GM18499 (cell line): Measurements from ENCODE around the gene COPE.

Experiments used
- ATAC-seq: cut with Tn5 transposase; IDR thresholded peaks from one replicate; pipeline ENCODE4 v1.9.1; 2021; ENCODE audit warnings: moderate number of reproducible peaks; ENCODE audit not compliant: insufficient read depth, unreplicated experiment

COPE gene

DNA sequence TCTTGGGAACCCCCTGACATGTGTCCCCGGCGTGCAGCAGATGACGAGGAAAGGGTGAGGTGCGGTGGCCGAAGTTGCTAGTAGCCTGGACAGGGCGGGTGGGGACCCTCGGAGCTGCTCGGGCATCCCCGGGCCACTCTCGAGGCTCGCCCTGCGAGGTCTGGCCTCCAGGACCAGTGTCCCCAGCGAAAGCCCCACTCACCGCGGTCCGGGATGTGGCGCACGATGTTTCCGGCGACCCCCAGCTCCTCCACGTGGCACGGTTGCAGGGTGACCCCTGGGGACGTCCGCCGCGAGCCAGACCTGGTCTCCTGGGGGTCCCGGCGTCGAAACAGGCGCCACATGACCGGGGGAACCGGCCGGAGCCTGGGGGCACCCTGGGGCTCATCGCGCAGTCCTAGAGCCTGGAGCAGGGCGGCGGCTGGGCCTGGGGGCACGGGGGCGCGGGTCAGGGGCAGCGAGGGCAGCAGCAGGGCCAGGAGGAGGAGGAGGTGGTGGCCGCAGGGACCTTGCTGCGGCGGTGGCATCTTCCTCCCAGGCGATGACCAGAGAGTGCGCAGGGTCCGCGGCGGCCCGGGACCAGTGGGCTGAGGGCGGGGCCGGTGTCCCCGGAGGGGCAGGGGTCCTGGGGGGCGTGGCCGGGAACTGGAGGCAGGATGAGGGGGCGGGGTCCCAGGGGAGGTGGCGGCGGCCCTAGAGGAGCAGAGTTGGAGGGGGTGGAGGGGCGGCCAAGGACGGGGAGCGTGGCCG is 49.2 kb downstream of the COPE start:
- no peak for ATAC-seq

DNA sequence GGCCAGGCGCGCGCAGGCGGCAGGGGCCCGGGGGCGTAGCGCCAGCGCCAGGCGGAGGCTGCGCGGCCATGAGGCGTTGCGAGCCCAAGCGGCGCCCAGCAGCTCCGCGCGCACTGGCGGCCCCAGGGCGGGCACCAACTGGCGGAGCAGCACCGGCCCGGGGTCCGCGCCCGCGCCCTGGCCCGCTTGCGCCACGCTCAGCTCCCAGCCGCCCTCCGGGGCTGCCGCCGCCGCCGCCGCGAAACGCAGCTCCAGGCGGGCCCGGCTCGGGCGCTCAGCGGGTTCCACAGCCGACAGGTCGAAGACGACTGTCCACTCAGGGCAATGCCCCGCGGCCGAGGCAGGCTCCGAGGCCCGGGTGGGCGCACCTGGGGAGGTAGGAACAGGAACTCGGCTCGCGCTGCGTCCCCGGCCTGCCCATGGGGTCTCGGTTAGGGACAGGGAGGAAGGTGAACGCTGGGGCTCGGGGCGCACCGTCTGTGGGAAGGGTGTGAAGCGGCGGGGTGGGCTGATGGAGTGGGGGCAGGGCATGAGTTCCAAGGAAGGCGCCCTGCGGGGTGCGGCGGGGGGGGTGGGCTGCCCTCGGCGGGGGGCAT is 50.1 kb downstream of the COPE start:
- ATAC-seq, result no peak

DNA sequence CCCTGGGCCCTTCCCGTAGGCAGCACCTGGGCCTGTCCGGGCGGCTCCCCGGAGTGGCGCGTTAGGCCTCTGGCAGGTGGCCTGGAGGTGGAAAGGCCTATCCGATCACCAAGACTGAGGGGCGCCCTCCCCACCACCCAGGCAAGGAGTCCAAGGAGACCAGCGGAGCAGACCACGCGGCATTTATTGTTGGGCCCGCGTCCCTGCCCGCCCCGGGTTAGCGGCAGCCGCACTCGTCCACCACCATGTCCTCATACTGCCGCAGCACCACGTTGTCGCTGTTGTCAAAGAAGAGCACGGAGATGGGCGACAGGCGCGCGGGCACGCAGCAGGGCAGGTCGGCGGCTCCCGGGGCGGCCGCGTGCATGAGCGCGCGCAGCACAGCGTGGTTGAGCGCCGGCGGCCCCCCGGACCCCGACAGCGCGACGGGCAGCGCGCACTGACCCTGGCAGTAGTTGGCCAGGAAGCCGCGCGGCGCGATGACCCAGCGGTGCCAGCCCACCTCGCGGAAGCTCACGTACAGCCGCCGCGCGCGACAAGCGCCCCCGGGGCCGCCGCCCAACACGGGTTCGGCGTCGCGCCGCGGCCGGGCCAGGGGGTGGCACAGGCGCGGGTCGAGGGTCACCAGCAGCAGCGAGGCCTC is 50.7 kb downstream of the COPE start:
- no peak for ATAC-seq

DNA sequence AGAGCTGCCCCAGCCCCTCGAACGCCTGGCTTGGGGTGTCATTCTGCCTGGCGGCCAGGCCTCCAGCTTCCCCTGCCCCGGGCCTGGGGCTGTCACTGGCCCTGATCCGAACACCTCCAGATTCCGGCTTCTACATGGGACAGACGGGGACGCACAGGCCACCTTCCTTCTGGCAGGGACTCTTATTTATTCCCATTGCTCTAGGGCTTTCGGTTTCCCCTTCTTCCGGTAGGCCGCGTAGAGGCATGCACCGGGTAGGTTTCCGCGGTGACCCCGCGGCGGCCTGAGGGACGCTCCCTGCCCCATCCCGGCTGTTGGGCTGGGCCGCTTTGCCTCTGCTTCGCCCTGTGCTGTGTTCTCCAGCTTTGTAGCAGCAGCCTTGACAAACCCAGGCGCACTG is 51.4 kb downstream of the COPE start:
- ATAC-seq, result no peak

DNA sequence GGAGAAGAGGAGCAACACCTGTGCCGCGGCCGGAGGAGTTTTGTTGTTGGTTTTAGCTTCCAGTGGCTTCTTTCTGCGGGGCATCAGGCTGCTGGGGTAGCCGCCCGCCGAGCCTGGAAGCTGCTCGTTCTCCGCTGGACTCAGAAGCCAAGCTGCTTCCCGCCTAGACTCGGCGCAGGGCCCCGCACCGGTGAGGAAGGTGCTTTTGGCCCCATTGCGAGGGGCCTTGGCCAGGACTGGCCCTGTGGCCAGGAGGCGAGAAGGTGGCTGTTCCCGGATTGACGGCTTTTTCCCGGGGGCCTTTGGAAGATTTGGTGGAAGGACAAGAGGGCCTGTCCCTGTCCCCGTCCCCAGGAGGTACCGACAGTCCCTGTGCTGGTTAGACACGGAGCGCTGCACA is 52.0 kb downstream of the COPE start:
- no peak for ATAC-seq

DNA sequence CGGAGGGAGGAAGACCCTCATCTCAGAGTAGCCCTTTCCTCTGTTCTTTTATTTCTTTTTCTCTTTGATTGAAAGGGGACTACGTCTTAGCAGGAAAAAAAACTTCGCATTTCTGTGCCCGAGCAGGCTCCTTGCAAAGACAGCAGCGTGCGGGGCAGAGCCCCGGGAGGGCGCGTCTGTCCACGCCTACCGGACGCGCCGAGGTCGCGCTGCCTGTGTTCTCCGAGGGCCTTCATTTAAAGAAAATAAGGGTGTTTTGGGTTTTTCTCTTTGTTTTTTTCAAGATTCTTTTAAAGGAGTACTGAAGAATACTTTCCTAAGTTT is 52.4 kb downstream of the COPE start:
- no peak for ATAC-seq

DNA sequence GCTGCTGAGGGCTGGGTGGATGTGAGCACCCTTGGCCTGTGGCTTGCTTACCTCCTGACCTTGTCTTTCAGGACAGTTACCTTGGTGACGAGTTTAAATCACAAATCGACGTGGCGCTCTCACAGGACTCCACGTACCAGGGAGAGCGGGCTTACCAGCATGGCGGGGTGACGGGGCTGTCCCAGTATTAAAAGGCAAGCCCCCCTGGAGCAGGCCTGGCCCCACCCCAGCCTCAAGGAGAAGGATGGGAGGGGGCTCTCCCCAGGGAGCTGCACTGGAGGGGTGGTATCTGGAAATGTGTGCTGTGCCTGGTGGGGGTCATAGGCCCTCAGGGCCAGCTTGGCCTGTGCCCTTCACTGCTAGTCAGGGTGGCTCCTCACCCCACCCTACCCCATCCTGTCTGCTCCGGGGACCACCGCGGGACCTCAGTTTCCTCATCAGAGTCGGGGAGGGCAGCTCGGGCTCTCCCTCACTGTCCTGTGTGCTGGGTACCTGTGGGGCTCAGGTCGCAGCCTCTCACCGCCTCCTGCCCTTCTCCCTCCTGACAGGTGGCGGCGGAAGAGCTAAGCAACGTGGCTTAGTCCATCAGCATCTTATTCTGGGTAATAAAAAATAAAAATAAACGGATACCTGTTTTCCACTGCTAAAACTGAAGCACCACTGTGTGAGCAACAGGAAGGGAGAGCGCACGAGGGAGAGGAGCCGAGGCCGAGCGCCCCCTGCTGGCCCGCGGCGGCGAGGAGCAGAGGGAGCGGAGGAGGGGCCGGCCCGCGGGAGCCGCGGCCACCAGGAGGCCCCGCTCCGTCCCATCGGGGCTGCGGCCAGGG is 53.0 kb downstream of the COPE start:
- no peak for ATAC-seq

DNA sequence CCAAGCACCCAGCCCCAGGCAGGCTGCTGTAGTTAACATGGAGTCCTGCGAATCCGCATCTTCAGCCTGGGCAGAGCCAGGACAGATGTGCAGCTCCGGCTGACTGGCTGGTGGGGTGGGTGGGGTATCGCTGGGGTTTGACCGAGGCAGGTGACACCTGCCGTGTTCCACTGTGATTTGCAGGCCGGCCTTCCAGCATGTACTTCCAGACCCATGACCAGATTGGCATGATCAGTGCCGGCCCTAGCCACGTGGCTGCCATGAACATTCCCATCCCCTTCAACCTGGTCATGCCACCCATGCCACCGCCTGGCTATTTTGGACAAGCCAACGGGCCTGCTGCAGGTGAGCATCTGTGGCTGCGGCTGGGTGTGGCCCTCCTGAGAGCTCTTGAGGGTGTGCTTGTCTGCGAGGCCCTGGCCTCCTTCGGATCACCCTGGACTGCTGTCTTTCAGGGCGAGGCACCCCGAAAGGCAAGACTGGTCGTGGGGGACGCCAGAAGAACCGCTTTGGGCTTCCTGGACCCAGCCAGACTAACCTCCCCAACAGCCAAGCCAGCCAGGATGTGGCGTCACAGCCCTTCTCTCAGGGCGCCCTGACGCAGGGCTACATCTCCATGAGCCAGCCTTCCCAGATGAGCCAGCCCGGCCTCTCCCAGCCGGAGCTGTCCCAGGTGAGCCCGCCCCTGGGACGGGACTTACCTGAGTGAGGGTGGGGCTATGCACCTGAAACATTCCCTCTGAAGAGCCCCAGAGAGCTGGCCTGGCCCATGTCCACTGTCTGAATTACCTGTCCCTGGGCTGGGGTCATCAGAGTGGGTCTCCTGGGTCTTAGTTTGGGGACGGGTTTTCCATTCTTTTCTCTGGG is 53.8 kb downstream of the COPE start:
- no peak for ATAC-seq

DNA sequence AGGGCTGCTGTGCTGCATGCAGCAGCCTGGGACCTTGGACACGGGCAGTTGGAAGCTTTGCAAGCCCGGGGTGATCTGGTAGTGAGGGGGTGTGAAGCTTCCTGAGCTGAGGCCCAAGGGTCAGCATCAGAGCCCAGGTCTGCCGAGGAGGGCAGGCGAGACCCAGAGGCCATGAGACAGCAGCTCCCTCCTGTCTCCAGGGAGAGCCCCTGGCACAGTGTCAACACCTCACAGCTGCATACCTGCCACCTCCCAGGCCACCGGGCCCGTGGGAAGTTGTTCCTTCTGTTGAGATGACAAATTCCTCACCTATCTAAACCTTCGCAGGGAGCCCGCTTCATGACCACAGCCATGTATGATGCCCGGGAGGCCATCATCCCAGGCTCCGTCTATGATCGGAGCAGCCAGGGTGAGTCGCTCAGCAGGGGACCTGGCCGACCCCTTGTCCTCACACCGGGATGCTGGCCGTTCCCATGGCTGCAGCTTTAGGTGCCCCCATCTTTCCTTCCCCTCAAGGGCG is 55.3 kb downstream of the COPE start:
- no peak for ATAC-seq

DNA sequence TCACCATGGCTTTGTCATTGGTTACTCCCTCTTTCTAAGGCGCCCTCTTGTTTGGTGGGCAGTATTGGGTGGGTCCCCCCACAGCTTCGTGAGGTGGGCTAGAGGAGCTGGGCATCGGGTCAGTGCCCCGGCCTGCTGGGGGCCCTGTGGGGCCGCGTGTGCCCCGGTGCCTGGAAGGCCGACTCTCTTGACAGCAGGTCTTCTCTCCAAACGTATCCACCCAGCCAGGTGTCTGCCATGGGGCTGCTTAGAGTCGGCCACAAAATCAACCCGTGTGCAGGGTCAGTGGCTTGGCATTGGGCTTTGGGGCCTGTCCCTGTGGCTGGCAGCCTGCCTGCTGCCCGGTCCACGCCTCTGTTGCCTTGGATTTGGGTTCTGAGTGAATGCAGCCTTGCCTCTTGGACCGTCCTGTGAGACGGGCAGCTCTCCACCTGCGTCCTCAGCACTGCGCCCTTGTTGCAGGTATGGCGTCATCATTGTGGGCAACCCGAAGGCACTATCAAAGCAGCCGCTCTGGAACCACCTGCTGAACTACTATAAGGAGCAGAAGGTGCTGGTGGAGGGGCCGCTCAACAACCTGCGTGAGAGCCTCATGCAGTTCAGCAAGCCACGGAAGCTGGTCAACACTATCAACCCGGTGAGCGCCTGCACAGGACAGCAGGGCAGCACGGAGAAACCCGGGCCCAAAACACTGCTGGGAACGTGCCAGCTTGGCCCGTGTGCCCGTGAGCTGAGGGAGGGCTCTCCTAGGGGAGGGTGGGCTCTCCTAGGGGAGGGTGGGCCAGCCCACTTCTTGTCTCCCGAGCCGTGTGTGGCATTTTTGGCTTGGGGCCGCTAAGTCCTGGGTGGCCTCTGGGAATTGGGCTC is 56.0 kb downstream of the COPE start:
- ATAC-seq, result no peak

DNA sequence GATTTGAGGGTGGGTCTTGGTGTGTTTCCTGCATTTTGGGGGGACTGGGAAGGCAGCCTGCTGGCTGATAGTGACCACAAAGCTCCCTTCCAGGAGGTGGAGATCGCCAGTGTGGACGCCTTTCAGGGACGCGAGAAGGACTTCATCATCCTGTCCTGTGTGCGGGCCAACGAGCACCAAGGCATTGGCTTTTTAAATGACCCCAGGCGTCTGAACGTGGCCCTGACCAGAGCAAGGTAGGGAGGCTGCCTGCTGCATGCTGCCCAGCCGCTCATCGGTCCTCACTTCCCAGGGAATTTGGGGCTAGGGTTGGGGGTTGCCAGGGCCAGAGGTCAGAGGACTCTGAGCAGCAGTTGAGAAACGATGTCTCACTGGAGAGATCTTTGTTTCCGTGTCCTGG is 57.3 kb downstream of the COPE start:
- ATAC-seq, result no peak

DNA sequence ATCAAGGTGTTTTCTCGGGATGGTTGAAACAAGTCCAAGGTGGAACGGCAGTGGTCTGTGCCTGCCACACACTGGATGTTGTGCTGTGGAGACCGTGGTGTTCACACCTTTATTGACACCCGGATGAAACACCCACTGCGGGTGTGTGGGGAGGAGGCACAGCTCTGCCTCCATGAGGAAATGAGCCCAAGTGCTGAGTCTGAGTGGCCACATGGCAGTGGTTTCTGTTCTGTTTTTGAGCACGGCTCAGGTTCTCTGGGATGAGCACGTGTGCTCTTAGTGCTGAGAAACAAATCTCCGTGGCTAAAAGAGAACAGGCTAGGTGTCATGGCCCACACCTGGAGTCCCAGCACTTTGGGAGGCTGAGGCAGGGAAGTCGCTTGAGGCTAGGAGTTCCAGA is 58.0 kb downstream of the COPE start:
- ATAC-seq, result no peak

DNA sequence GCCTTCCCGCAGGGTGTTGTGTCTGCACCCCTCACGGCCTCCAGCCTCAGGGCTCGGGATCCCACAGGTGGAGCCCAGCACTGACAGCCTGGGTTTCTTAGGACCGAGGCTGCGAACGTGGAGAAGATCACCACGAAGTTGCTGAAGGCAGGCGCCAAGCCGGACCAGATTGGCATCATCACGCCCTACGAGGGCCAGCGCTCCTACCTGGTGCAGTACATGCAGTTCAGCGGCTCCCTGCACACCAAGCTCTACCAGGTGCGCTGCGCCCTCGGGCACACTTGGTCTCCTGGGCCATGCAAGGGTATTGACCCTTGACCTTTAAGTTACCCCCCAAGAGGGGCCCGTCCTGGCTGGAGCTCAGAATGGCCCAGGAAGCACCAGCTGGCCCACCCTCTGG is 58.5 kb downstream of the COPE start:
- ATAC-seq, result no peak

DNA sequence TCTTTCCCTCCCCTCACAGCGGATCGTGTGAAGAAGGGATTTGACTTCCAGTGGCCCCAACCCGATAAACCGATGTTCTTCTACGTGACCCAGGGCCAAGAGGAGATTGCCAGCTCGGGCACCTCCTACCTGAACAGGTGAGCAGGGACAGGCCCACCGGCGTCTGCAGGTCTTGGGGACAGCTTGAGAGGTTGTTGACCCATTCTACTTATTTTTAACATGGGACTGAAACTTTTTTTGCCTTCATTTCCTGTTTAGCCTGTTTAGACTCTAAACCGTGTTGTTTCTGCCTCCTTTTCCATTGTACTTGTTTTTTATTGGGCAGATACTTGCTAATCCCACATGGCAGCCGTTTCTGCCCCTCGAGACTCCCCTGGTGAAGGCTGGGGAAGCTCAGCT is 58.9 kb downstream of the COPE start:
- ATAC-seq, result no peak

DNA sequence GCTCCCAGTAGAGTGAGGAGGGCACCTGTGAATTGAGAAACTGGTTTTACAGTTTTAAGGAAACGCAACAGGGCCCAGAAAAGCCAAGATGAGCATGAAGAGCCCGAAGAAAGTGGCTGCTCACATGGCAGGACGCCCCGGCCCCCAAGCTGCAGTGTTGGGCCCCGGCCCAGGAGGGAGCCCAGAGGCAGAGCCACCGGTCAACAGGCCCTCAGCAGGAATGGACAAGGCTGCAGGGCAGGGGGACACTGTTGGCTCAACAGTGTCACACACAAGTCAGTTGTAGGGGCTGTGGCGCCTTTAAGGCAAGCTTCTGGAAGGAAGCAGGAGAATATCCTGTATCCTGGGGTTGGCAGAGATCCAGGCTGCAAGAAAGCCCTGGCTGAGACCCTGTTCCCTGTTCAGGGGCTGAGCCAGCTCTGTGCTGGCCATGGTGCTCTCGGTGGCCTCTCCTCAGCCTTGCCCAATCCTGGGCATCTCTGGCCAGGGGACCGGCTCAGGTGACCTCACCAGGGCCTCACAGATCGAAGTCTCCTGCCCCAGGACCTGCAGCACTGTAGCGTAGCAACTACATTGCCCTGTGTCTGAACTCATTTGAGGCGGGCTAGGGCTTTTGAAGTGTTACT is 59.4 kb downstream of the COPE start:
- no peak for ATAC-seq

DNA sequence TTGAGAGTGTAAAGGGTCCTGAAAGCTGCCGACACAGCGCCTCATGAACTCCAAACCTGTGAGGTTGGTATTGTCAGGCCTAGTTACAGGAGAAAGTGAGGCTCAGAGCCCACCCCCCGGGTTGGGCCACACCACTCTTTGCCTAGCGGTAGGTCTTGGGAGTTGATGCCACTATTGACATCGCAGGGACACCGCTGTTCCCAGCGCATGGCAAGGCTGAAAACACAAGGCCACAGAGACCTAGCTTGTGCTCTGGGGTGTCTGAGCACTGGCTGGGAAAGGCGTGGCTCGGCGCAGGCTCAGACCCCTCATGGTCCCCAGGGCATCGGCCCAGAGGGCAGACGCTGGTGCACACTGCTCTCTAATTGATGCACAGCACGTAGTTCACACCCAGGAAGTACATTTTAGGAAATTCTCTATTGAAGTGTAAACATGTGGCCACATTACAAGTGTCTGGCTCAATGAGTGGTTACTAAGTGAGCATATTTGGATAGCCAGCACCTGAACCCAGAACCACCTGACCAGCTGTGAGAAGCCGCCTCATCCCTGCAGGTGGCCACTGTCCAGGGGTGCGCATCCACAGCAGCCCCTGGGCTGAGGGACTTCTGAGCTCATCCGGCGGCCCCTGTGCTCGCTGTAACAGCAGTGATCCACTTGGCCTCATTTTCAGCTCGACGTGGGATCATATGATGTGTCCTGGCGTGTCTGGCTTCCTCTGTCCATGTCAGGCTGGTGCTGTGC is 60.1 kb downstream of the COPE start:
- no peak for ATAC-seq

DNA sequence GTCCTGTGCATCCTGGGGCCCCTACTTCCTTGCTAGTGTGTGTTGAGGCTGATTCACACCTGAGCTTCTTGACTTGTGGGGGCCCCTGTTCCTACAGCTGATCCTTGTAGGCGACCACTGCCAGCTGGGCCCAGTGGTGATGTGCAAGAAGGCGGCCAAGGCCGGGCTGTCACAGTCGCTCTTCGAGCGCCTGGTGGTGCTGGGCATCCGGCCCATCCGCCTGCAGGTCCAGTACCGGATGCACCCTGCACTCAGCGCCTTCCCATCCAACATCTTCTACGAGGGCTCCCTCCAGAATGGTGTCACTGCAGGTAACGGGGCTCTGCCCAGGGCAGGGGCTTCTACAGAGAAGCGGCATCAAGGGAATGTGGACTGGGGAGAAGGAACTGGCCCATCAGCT is 62.0 kb downstream of the COPE start:
- no peak for ATAC-seq
